ENCODE data around the gene ZBTB2.

GRCh38 chr6:151358475-151358874 lies 32.9 kb downstream of the ZBTB2 start:
- TF ChIP-seq CTCF (IDR thresholded peaks at IDR 0.05), result no peak
- TF ChIP-seq EZH2phosphoT487 (IDR thresholded peaks at IDR 0.05), result no peak
- no peak for TF ChIP-seq EZH2 (IDR thresholded peaks at IDR 0.05)

Measured in neural progenitor cell (in vitro differentiated cells).